ENCODE measurements around the gene XYLT1. TPM values are rescaled to one million over a fixed set of nuclear protein-coding genes. Genes with fewer than 3 reads are reported as not detected.
A peak's percentile ranks its signal among the peaks of the same experiment; 100 is the strongest.

XYLT1 gene
- total and polyA plus RNA-seq, 2 of the 4 experiments (the other 2 are of a cell fraction): 9.0 to 12.7 TPM

DNA sequence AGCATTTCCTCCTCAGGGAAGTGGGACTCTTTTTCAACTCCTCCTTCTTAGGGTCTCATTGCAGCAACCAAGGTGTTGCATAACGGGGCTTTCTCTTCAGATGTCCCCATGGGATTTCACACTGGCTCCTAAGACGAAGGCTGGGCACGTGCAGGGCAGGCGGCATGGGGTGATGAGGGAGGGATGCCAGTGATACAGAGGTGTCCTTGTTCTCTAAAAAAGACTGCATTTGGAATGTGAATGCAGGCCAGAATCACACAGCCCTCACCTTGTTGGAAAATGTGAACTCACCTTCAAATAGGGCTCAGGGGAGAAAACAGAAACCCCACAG lies 105.6 kb downstream of the XYLT1 start:
- Histone ChIP-seq H3K4ac (ENCODE audit: low read depth, low read length) (no peak overlapping the region), H4K91ac (ENCODE audit: insufficient read depth, low read depth, low read length) (no peak overlapping the region), H2BK120ac (ENCODE audit: low read depth, low read length) (no peak overlapping the region), H3K79me1 (ENCODE audit: low read depth in 1 of 2, low read length in 2 of 2) (peaks cover 23 to 67% of the 10 kb centered on the region in 2 experiments; a peak in 3 of 4 replicates), H2BK15ac (ENCODE audit: low read depth, low read length) (no peak overlapping the region), H2BK5ac (ENCODE audit: low read depth, low read length, poor library complexity, severe bottlenecking) (no peak overlapping the region), H3K56ac (ENCODE audit: extremely low read depth, insufficient read depth, low read length) (no peak overlapping the region), H3K23ac (ENCODE audit: low read depth, low read length) (no peak overlapping the region), H4K20me1 (ENCODE audit: insufficient read depth, low read length) (peaks cover 33% of the 10 kb centered on the region), H3K14ac (replicated peaks; ENCODE audit: low read depth, low read length) (no peak overlapping the region), H4K5ac (ENCODE audit: low read depth, low read length) (no peak overlapping the region), H2AFZ (replicated peaks; ENCODE audit: low read length, poor library complexity) (no peak overlapping the region), H3K18ac (ENCODE audit: low read depth, low read length) (no peak overlapping the region), H3K27ac (ENCODE audit: insufficient read depth, low read length) (no peak overlapping the region), H3K4me3 (ENCODE audit: insufficient read depth, low read depth, low read length) (no peak overlapping the region), H2BK20ac (ENCODE audit: low read depth, low read length) (no peak overlapping the region), H3K4me1 (ENCODE audit: control insufficient read depth, insufficient read depth, low read length) (peaks cover 10% of the 10 kb centered on the region), H3K9me3 (ENCODE audit: control insufficient read depth, insufficient read depth, low read length) (no peaks in the 10 kb centered on the region), H3K9ac (ENCODE audit: low read depth, low read length) (no peak overlapping the region), H2AK5ac (ENCODE audit: low read depth, low read length) (no peak overlapping the region), H4K8ac (ENCODE audit: low read depth in 2 of 2, low read length in 2 of 2) (0 out of 4 replicates have a peak overlapping the region, but pooled peaks of 1 of the 2 experiments have one; percentile 14), H2AK9ac (replicated peaks; ENCODE audit: low read depth, low read length, poor library complexity) (no peak overlapping the region), H3K36me3 (ENCODE audit: control insufficient read depth, insufficient read depth, low read length) (no peaks in the 10 kb centered on the region), H3K4me2 (ENCODE audit: low read depth, low read length) (no peak overlapping the region), H3K27me3 (ENCODE audit: control insufficient read depth, insufficient read depth, low read length) (no peaks in the 10 kb centered on the region), H3K9me1 (ENCODE audit: insufficient read depth, low read length) (peaks cover 13% of the 10 kb centered on the region; the same call in 1 of the 2 replicates)
- intact Hi-C loops (cut with micrococcal nuclease) (no loop called here), in situ Hi-C loops (cut with MboI; ENCODE audit: low sequenced_read_pairs) (no loop called here), dilution Hi-C loops (cut with HindIII; ENCODE audit: low sequenced_read_pairs, unreplicated experiment) (no loop called here)
- WGBS, 2 experiments (ENCODE audit: extremely low coverage in 2 of 2, insufficient read length in 1 of 2): no CpG with 5 or more reads among the region's 4 CpGs
- ChIA-PET POLR2A (ENCODE audit: unreplicated experiment) (no interaction called here), CTCF (no interaction called here)
- ATAC-seq (ENCODE audit: low read depth): no peak
- no TSS peak for BruUV-seq (replicated peaks)
- no peak for DNase-seq
- TF ChIP-seq CEBPB (IDR thresholded peaks at IDR 0.05; ENCODE audit: low read depth, low read length): no peak
- TF ChIP-seq, protein P1, sequence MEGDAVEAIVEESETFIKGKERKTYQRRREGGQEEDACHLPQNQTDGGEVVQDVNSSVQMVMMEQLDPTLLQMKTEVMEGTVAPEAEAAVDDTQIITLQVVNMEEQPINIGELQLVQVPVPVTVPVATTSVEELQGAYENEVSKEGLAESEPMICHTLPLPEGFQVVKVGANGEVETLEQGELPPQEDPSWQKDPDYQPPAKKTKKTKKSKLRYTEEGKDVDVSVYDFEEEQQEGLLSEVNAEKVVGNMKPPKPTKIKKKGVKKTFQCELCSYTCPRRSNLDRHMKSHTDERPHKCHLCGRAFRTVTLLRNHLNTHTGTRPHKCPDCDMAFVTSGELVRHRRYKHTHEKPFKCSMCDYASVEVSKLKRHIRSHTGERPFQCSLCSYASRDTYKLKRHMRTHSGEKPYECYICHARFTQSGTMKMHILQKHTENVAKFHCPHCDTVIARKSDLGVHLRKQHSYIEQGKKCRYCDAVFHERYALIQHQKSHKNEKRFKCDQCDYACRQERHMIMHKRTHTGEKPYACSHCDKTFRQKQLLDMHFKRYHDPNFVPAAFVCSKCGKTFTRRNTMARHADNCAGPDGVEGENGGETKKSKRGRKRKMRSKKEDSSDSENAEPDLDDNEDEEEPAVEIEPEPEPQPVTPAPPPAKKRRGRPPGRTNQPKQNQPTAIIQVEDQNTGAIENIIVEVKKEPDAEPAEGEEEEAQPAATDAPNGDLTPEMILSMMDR (conservative IDR thresholded peaks at IDR 0.05; ENCODE audit: low read depth, low read length): no peak
- TF ChIP-seq MAZ (IDR thresholded peaks at IDR 0.05; ENCODE audit: borderline replicate concordance, low read depth, low read length): no peak
- TF ChIP-seq FOS (IDR thresholded peaks at IDR 0.05; ENCODE audit: low read depth, low read length): no peak
- TF ChIP-seq CHD1 (IDR thresholded peaks at IDR 0.05; ENCODE audit: low read depth, low read length): no peak
- no peak for TF ChIP-seq RFX5 (IDR thresholded peaks at IDR 0.05; ENCODE audit: low read depth, low read length)
- TF ChIP-seq RCOR1 (IDR thresholded peaks at IDR 0.05; ENCODE audit: insufficient replicate concordance, low read length): no peak
- TF ChIP-seq, protein P2, sequence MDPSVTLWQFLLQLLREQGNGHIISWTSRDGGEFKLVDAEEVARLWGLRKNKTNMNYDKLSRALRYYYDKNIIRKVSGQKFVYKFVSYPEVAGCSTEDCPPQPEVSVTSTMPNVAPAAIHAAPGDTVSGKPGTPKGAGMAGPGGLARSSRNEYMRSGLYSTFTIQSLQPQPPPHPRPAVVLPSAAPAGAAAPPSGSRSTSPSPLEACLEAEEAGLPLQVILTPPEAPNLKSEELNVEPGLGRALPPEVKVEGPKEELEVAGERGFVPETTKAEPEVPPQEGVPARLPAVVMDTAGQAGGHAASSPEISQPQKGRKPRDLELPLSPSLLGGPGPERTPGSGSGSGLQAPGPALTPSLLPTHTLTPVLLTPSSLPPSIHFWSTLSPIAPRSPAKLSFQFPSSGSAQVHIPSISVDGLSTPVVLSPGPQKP (IDR thresholded peaks at IDR 0.05; ENCODE audit: borderline replicate concordance, low read depth, low read length): no peak
- TF ChIP-seq RAD21 (IDR thresholded peaks at IDR 0.05; ENCODE audit: low read length): no peak
- no peak for TF ChIP-seq MAFK (IDR thresholded peaks at IDR 0.05; ENCODE audit: low read depth, low read length)
- no peak for TF ChIP-seq BHLHE40 (IDR thresholded peaks at IDR 0.05; ENCODE audit: low read depth, low read length)
- TF ChIP-seq MXI1 (IDR thresholded peaks at IDR 0.05; ENCODE audit: borderline replicate concordance, low read depth, low read length): no peak
- no peak for TF ChIP-seq POLR2A (IDR thresholded peaks at IDR 0.05; ENCODE audit: low read depth, low read length)
- no peak for TF ChIP-seq SMC3 (IDR thresholded peaks at IDR 0.05; ENCODE audit: low read depth, low read length)
